Measurements from ENCODE around the gene TAF11L5.
"Not testable (repeated sequence)": the region's sequence is repeated elsewhere in the genome, so short reads cannot be mapped to it uniquely, and the experiment has no call there.

TAF11L5 gene

DNA sequence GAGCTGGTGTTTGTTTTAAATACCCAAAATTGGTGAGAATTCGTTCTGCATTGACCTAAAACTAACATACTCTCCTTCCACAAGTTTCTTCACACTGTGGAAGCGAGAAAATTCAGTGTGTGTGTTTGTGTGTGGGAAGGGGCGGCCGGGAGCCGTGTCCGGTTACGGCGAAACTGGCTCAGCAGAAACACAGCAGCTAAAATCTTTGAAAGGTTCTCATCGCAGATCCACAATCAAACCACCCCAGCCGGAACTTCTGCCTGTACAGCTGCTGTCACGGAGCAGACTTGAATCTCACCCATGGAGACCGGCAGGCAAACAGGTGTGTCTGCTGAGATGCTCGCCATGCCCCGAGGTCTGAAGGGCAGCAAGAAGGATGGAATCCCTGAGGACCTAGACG lies at the start of gene TAF11L5:
Gene TAF11L5 (plus strand): TSS at position 301 of the 400 bp plus-strand sequence.
- in situ Hi-C loops (cut with HindIII; ENCODE audit: low sequenced_read_pairs): not testable (repeated sequence)

DNA sequence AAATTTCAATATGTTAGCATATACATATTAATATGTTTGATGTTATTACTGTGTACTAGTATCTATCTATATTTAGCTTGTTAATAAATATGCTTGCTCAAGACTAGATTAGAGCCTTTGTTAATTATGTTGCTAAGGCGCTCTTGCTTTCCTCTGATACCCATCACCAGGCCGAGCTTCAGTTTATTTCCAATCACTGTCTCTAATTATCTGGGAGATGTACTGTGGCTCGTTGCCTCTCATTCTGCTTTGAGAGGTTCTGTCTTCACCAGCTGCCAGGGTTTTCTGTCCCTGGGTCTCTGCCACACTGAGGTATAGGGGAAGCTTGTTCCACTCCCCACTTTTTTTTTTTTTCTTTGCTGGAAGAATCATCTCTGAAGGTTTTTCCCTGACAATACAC lies 48.0 kb upstream of the TAF11L5 start:
- in situ Hi-C loops (cut with HindIII; ENCODE audit: low sequenced_read_pairs): loop anchor here (10.0 kb wide), 1 partner anchor 1092 kb away; no protein-coding TSS in a partner anchor

DNA sequence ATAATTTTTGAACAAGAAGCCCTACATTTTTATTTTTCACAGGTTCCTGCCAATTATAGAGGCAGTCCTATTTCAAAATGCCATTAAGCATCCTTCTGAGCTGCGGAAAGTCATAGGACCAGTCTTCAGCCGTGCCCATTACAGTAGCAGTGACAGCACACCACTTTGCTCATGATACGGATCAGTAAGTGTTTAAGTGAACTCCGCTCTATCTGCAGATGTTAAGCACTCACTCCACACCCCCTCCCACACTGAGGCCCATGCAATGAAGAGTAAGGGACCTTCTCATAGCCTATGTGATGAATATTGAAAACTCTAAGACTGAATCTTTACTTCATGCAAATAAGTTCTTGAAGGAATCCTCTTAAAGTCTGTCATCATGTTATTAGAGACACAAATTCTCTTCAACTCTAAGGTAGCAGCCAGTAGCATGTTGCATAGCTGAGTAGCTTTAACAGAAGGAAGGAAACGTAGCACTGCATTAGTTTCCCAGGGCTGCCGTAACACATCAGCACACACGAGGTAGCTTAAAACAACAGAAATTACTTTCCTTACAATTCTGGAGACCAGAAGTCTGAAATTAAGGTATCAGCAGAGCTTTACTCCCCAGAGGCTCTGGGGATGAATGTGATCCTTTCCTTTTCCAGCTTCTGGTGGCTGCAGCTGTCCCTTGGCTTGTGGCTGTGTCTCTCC lies 47.3 kb upstream of the TAF11L5 start:
- in situ Hi-C loops (cut with HindIII; ENCODE audit: low sequenced_read_pairs): loop anchor here (10.0 kb wide), 1 partner anchor 1093 kb away; no protein-coding TSS in a partner anchor

DNA sequence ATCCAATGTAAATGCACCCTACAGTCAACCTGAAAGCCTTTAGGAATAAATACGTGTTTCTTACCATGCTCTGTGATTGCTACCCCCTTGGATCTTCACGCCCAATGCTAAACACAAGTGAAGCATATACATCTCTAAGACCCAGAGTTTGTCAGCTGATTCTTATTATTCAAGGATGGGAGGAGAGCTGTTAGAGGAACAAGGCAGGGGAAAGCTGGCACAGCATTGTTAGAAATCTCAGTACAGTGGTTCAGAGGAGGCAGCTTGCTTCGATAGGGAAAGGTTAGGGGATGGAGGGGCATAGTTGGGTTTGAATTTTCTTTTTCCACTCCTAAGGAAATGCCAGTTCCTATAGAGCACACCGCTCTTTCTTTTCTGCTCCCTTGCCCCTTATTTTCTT lies 43.7 kb upstream of the TAF11L5 start:
- in situ Hi-C loops (cut with HindIII; ENCODE audit: low sequenced_read_pairs): no loop called here

DNA sequence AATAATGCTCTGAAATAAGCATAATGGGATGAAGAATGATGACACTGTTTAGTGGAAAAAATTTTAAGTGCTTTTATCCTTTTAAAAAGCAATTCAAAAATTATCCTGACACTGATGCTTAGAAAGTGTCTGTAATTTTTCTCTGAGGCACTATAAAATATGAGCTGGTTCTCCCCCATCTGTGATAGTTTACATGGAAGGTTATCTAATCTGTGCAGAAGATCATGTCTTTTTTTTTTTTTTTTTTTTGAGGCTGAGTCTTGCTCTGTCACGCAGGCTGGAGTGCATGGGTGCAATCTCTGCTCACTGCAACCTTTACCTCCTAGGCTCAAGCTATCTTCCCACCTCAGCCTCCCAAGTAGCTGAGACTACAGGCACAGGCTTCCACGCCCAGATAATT lies 42.2 kb upstream of the TAF11L5 start:
- in situ Hi-C loops (cut with HindIII; ENCODE audit: low sequenced_read_pairs): no loop called here

DNA sequence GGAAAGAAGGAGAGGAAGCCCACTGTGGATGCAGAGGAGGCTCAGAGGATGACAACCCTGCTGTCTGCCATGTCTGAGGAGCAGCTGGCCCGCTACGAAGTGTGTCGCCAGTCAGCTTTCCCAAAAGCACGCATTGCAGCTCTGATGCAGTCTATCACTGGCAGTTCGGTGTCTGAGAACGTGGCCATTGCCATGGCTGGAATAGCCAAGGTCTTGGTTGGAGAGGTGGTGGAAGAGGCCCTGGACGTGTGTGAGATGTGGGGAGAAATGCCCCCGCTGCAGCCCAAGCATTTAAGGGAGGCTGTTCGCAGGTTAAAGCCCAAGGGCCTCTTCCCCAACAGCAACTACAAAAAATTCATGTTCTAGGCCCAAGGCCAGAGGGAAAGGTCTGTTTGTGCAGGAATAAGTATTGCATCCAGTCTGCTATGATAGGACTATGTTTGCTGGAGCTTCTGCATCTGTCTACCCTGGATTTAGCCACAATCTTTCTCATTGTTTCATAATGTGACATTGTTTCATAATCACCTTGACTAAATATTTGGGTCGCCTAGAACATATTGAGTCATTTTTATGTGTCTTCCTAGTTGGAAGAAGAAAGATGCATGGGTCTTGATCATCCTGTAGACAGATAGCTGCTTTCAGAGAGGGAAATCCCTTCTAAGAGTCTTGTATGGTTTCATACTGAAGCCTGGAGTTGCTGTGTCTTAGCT lies 38.4 kb upstream of the TAF11L5 start:
- in situ Hi-C loops (cut with HindIII; ENCODE audit: low sequenced_read_pairs): not testable (repeated sequence)

DNA sequence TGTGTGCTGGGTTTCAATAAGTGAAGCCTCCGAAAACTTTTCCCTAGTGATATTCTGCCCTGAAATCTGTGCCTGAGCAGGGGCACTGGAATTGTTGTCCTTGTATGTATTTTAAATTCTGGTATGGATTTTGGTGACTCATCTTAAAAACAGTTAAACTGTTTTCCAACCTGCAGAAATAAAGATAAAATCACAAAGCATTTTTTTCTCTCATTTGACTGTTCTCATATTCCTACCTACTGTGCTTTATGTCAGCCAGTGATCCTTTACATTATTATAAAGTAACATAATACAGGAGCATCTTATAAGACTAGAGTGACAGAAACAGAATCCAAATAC lies 37.9 kb upstream of the TAF11L5 start:
- in situ Hi-C loops (cut with HindIII; ENCODE audit: low sequenced_read_pairs): no loop called here

DNA sequence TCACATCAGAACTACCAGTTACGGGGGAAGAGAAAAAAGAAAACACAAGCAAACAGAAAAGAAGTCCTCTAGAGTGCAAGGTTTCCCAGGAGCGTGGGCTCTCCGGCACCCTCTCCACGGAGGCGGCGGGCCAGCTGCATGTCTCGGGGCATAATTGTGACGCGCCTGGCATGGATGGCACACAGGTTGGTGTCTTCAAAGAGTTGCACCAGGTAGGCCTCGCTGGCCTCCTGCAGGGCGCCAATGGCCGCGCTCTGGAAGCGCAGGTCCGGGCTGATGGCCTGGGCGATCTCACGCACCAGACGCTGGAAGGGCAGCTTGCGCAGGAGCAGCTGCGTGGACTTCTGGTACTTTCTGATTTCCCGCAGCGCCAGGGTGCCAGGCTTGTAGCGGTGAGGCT lies 33.8 kb upstream of the TAF11L5 start:
- in situ Hi-C loops (cut with HindIII; ENCODE audit: low sequenced_read_pairs): not testable (repeated sequence)

DNA sequence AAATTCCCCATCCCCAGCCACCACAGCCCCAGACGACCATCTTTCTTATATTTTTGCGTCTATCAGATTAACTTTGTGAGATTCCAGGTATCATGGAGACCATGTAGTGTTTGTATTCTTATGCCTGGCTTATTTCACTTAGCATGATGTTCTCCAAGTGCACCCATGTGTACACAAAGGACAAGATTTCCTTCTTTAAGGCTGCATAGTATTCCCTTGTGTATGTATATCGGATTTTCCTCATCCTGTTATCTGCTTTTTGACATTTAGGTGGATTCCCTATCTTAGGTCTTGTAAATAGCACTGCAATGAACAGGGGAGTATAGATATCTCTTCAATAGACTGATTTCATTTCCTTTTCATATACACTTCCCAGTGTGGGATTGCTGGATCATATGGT lies 32.3 kb upstream of the TAF11L5 start:
- in situ Hi-C loops (cut with HindIII; ENCODE audit: low sequenced_read_pairs): no loop called here

DNA sequence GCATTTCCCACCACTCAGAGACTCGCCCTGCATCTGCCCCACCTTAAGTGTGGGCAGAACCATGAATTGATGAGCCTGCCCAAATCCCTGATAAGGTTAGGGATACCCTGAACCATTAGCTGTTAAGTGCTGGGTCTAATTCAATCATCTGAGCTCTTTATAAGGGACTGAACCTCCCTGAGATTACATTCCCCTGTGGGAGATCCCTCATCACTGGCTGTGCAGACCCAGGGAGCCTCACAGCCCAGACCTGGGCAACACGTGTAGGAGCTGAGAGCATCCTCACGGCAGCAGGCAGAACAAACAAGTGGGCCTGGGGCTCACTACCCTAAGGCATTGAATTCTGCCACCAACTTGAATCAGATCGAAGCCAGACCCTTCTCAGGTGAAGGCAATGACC lies 27.6 kb upstream of the TAF11L5 start:
- in situ Hi-C loops (cut with HindIII; ENCODE audit: low sequenced_read_pairs): no loop called here

DNA sequence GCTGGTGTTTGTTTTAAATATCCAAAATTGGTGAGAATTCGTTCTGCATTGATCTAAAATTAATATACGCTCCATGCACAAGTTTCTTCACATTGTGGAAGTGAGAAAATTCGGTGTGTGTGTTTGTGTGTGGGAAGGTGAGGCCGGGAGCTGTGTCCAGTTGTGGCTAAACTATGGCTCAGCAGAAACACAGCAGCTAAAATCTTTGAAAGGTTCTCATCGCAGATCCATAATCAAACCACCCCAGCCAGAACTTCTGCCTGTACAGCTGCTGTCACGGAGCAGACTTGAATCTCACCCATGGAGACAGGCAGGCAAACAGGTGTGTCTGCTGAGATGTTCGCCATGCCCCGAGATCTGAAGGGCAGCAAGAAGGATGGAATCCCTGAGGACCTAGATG lies 27.1 kb upstream of the TAF11L5 start, which contains the start of gene TAF11L2:
Gene TAF11L2 (plus strand): TSS at position 301 of the 400 bp plus-strand sequence.
- in situ Hi-C loops (cut with HindIII; ENCODE audit: low sequenced_read_pairs): not testable (repeated sequence)

DNA sequence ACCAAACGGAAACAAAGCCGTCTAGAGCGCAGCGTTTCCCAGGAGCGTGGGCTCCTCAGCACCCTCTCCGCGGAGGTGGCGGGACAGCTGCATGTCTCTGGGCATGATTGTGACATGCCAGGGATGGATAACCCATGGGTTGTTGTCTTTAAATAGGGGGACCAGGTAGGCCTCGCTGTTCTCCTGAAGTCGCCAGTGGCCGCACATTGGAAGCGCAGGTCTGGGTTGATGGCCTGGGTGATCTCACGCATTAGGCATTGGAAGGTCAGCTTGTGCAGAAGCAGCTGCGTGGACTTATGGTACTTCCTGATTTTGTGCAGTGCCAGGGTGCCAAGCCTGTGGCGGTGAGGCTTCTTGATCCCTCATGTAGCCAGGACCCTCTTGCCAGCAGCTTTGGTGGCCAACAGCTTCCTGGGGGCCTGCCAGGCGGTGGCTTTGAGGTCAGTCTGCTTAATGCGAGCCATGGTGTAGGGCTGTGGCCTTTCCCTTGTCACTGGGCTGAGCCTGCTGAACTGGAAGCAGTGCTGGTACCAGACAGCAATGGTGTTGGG lies 13.2 kb upstream of the TAF11L5 start:
- in situ Hi-C loops (cut with HindIII; ENCODE audit: low sequenced_read_pairs): no loop called here

DNA sequence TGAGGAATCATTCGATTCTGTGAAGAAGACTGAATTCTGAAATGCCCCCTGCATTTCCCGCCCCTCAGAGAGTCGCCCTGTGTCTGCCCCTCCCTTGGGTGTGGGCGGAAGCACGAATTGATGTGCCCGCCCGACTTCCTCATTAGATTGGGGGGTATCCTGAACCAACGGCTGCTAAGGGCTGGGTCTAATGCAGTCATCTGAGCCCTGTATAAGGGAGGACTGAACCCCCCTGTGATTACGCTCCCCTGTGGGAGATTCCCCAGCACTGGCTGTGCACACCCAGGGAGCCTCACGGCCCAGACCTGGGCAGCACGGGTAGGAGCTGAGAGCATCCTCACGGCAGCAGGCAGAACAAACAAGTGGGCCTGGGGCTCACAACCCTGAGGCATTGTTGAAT lies 7.5 kb upstream of the TAF11L5 start:
- in situ Hi-C loops (cut with HindIII; ENCODE audit: low sequenced_read_pairs): not testable (repeated sequence)

DNA sequence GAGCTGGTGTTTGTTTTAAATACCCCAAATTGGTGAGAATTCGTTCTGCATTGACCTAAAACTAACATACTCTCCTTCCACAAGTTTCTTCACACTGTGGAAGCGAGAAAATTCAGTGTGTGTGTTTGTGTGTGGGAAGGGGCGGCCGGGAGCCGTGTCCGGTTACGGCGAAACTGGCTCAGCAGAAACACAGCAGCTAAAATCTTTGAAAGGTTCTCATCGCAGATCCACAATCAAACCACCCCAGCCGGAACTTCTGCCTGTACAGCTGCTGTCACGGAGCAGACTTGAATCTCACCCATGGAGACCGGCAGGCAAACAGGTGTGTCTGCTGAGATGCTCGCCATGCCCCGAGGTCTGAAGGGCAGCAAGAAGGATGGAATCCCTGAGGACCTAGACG lies 7.0 kb upstream of the TAF11L5 start, which contains the start of gene TAF11L3:
Gene TAF11L3 (plus strand): TSS at position 301 of the 400 bp plus-strand sequence.
- in situ Hi-C loops (cut with HindIII; ENCODE audit: low sequenced_read_pairs): not testable (repeated sequence)

DNA sequence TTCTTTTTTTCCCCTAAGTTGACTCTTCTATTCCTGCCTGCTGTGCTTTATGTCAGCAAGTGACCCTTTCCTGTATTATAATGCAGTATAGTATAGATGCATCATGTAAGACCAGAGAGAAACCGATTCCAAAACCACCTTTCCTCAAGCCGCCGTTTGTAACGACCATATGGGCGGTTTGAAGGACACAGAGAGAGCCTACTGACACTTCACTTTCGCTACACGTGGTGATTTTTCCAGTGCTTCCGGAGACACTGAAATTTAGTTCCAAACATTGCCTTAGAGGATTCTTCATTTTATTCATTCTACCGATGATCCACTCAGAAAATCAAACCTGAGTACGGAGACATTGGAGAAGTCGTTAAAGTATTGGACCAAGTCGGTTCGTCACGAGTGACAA lies 5.5 kb upstream of the TAF11L5 start:
- in situ Hi-C loops (cut with HindIII; ENCODE audit: low sequenced_read_pairs): not testable (repeated sequence)

DNA sequence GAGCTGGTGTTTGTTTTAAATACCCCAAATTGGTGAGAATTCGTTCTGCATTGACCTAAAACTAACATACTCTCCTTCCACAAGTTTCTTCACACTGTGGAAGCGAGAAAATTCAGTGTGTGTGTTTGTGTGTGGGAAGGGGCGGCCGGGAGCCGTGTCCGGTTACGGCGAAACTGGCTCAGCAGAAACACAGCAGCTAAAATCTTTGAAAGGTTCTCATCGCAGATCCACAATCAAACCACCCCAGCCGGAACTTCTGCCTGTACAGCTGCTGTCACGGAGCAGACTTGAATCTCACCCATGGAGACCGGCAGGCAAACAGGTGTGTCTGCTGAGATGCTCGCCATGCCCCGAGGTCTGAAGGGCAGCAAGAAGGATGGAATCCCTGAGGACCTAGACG lies 3.5 kb upstream of the TAF11L5 start, which contains the start of gene TAF11L4:
Gene TAF11L4 (plus strand): TSS at position 301 of the 400 bp plus-strand sequence.
- in situ Hi-C loops (cut with HindIII; ENCODE audit: low sequenced_read_pairs): not testable (repeated sequence)

DNA sequence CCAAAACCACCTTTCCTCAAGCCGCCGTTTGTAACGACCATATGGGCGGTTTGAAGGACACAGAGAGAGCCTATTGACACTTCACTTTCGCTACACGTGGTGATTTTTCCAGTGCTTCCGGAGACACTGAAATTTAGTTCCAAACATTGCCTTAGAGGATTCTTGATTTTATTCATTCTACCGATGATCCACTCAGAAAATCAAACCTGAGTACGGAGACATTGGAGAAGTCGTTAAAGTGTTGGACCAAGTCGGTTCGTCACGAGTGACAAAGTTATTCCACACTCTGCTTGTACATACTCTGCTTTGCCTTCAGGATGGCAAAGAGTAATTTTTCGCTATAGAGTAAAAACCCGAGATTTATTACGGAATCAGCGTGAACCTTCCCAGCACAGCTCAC lies 1.5 kb downstream of the TAF11L5 start:
- in situ Hi-C loops (cut with HindIII; ENCODE audit: low sequenced_read_pairs): not testable (repeated sequence)

DNA sequence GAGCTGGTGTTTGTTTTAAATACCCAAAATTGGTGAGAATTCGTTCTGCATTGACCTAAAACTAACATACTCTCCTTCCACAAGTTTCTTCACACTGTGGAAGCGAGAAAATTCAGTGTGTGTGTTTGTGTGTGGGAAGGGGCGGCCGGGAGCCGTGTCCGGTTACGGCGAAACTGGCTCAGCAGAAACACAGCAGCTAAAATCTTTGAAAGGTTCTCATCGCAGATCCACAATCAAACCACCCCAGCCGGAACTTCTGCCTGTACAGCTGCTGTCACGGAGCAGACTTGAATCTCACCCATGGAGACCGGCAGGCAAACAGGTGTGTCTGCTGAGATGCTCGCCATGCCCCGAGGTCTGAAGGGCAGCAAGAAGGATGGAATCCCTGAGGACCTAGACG lies 3.3 kb downstream of the TAF11L5 start, which contains the start of gene TAF11L6:
Gene TAF11L6 (plus strand): TSS at position 301 of the 400 bp plus-strand sequence.
- in situ Hi-C loops (cut with HindIII; ENCODE audit: low sequenced_read_pairs): not testable (repeated sequence)
